ENCODE measurements around the gene SUMO2. TPM values are rescaled to one million over a fixed set of nuclear protein-coding genes. Genes with fewer than 3 reads are reported as not detected.

SUMO2 gene
- total and polyA plus RNA-seq, 8 donors, result 10.7 to 141 (median 62.7) TPM

DNA sequence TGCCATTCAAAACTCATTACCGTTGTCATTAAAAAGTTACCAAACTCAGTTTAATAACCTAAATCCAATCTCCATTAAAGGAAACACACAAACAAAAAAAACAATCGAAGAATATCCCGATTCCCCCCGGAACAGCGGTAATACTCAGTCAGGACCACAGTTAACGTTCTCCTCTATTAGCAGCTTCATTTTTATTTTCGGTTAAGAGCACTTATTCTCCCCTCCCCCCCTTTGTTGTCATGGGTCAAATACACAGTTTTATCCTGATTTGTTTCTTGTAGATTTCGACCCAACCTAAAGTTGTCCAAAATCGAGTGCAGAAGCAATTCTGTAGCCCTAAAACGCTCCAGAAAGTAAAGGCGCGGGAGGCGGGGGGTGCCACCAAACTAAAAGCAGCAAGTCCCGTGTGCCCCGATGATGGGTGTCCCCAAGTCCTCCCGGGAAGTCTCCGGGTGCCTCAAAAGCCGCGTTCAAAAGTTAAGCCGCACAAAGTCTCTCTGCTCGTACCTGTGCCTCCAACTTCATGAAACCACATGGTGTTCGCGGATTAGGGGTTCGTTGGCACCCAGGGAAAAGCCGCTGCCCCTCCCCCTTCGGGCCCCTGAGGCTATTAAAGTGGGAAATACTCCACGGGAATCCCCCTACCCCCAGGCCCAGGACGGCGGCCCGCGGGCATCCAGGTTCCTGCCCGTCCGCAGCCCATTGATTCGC is 996 bp downstream of the SUMO2 start:
- peaks cover 20 to 38% (median 34%) of the 10 kb centered on the region in 4 donors for H3K36me3 ChIP-seq
- DNase-seq, result peak; percentile 28 to 51
- H3K9me3 ChIP-seq, result no peaks in the 10 kb centered on the region
- H3K27me3 ChIP-seq, result no peaks in the 10 kb centered on the region
- peak overlapping the region; percentile 98 to 100 (median 100) for H3K27ac ChIP-seq
- 0 to 1% (median 0%) methylated on average over 23 to 34 of the region's 34 CpGs for WGBS, 5 donors
- intact Hi-C loops (cut with DNase I; ENCODE audit: low total_unique reads), result no loop called here
- peaks cover 18 to 47% (median 29%) of the 10 kb centered on the region in 4 donors for H3K4me1 ChIP-seq
- TF ChIP-seq POLR2AphosphoS5 (IDR thresholded peaks at IDR 0.05), result no peak
- no peak for TF ChIP-seq EP300 (IDR thresholded peaks at IDR 0.05)
- no peak for TF ChIP-seq POLR2A (IDR thresholded peaks at IDR 0.05)
- no peak for TF ChIP-seq CTCF (IDR thresholded peaks at IDR 0.05)
- peak overlapping the region; percentile 89 to 99 (median 97) for H3K4me3 ChIP-seq

GRCh38 chr17:75181110-75181509 is 1.6 kb downstream of the SUMO2 start:
- H3K9me3 ChIP-seq, result no peaks in the 10 kb centered on the region
- H3K4me3 ChIP-seq, result peak overlapping the region; percentile 89 to 99 (median 97)
- no peak for DNase-seq
- peaks cover 18 to 53% (median 30%) of the 10 kb centered on the region in 4 donors for H3K4me1 ChIP-seq
- TF ChIP-seq EP300 (IDR thresholded peaks at IDR 0.05), result no peak
- TF ChIP-seq POLR2A (IDR thresholded peaks at IDR 0.05), result no peak
- peak overlapping the region in 4 of 5 donors; percentile 98 to 100 (median 100) for H3K27ac ChIP-seq
- 3 to 8% (median 4%) methylated on average over 8 of the region's 8 CpGs for WGBS, 5 donors
- intact Hi-C loops (cut with DNase I; ENCODE audit: low total_unique reads), result no loop called here
- H3K27me3 ChIP-seq, result no peaks in the 10 kb centered on the region
- H3K36me3 ChIP-seq, result peaks cover 23 to 45% (median 40%) of the 10 kb centered on the region in 4 donors

- H3K27me3 ChIP-seq, result no peaks in the 10 kb centered on the region
- DNase-seq, result no peak
- H3K4me3 ChIP-seq, result no peak overlapping the region
- peaks cover 17 to 64% (median 29%) of the 10 kb centered on the region in 4 donors for H3K4me1 ChIP-seq
- TF ChIP-seq POLR2AphosphoS5 (IDR thresholded peaks at IDR 0.05), result no peak
- TF ChIP-seq POLR2A (IDR thresholded peaks at IDR 0.05), result no peak
- no peak for TF ChIP-seq EP300 (IDR thresholded peaks at IDR 0.05)
- H3K27ac ChIP-seq, result no peak overlapping the region
- 73 to 96% (median 92%) methylated on average over 6 of the region's 6 CpGs for WGBS, 5 donors
- peaks cover 48 to 71% (median 67%) of the 10 kb centered on the region in 4 donors for H3K36me3 ChIP-seq
- intact Hi-C loops (cut with DNase I; ENCODE audit: low total_unique reads), result loop anchor here (2.0 to 10.0 kb wide), 2 partner anchors 30 to 64 kb away; no protein-coding TSS in a partner anchor
- H3K9me3 ChIP-seq, result no peaks in the 10 kb centered on the region
Measured at GRCh38 chr17:75178453-75178852, 4.3 kb downstream of the SUMO2 start.

- H3K27me3 ChIP-seq, result no peaks in the 10 kb centered on the region
- H3K4me1 ChIP-seq, result peaks cover 15 to 73% (median 29%) of the 10 kb centered on the region in 4 donors
- no peak overlapping the region for H3K4me3 ChIP-seq
- 84 to 91% (median 86%) methylated on average over 5 of the region's 5 CpGs for WGBS, 5 donors
- H3K9me3 ChIP-seq, result no peaks in the 10 kb centered on the region
- H3K27ac ChIP-seq, result no peak overlapping the region
- TF ChIP-seq CTCF (IDR thresholded peaks at IDR 0.05) (no peak), POLR2AphosphoS5 (IDR thresholded peaks at IDR 0.05) (no peak), EP300 (IDR thresholded peaks at IDR 0.05) (no peak), POLR2A (IDR thresholded peaks at IDR 0.05) (no peak)
- no peak for DNase-seq
- peaks cover 58 to 90% (median 83%) of the 10 kb centered on the region in 4 donors for H3K36me3 ChIP-seq
- intact Hi-C loops (cut with DNase I; ENCODE audit: low total_unique reads), result loop anchor here (10.0 kb wide), 1 partner anchor 62 kb away; no protein-coding TSS in a partner anchor
Measured at GRCh38 chr17:75176625-75177024, 6.1 kb downstream of the SUMO2 start.

DNA sequence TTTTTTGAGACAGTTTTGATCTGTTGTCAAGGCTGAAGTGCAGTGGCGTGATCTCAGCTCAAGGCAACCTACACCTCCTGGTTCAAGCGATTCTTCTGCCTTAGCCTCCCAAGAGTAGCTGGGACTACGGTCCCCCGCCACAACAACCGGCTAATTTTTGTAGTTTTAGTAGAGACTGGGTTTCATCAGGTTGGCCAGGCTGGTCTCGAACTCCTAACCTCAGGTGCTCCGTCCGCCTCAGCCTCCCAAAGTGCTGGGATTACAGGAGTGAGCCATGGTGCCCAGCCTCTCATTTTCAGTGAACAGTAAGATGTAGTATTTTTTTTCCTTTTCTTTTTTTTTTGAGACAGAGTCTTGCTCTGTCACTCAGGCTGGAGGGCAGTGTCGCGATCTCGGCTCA is 7.8 kb downstream of the SUMO2 start:
- H3K4me1 ChIP-seq, result peaks cover 5 to 70% (median 26%) of the 10 kb centered on the region in 4 donors
- no peak overlapping the region for H3K27ac ChIP-seq
- no peaks in the 10 kb centered on the region for H3K9me3 ChIP-seq
- no peaks in the 10 kb centered on the region for H3K27me3 ChIP-seq
- H3K4me3 ChIP-seq, result no peak overlapping the region
- no peak for TF ChIP-seq EP300 (IDR thresholded peaks at IDR 0.05)
- TF ChIP-seq CTCF (IDR thresholded peaks at IDR 0.05), result no peak
- no peak for TF ChIP-seq POLR2AphosphoS5 (IDR thresholded peaks at IDR 0.05)
- no peak for TF ChIP-seq POLR2A (IDR thresholded peaks at IDR 0.05)
- intact Hi-C loops (cut with DNase I; ENCODE audit: low total_unique reads), result loop anchor here (10.0 kb wide), 1 partner anchor 60 kb away; no protein-coding TSS in a partner anchor
- WGBS, 5 donors, result 92 to 96% (median 95%) methylated on average over 11 of the region's 11 CpGs
- DNase-seq, result no peak
- peaks cover 51 to 99% (median 95%) of the 10 kb centered on the region in 4 donors for H3K36me3 ChIP-seq

All from stomach (tissue), 9 donors.